ENCODE data around the gene PLEKHA1.
A peak's percentile ranks its signal among the peaks of the same experiment; 100 is the strongest.

Gene PLEKHA1

DNA sequence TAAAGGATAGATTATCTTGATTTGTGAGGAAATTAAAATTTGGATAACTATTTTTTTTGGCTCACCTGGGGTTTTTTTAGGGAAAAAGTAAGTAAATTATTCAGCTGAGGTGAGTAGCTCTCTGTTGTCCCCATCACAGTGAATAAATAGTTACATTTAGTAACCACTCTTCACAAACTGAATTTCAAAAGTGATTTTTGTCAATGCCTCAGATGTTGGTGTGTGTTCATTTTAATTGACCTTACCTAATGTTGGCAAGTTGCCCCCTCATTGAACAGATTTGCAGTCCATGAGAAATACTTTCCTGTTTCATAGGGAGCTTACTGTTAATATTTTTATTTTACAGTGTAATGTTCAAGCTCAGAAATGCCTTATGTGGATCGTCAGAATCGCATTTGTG, 18.3 kb downstream of the PLEKHA1 start:
- no peak overlapping the region for H3K4me3 ChIP-seq (replicated peaks; ENCODE audit: low read depth, low read length)
- TF ChIP-seq, protein P1, sequence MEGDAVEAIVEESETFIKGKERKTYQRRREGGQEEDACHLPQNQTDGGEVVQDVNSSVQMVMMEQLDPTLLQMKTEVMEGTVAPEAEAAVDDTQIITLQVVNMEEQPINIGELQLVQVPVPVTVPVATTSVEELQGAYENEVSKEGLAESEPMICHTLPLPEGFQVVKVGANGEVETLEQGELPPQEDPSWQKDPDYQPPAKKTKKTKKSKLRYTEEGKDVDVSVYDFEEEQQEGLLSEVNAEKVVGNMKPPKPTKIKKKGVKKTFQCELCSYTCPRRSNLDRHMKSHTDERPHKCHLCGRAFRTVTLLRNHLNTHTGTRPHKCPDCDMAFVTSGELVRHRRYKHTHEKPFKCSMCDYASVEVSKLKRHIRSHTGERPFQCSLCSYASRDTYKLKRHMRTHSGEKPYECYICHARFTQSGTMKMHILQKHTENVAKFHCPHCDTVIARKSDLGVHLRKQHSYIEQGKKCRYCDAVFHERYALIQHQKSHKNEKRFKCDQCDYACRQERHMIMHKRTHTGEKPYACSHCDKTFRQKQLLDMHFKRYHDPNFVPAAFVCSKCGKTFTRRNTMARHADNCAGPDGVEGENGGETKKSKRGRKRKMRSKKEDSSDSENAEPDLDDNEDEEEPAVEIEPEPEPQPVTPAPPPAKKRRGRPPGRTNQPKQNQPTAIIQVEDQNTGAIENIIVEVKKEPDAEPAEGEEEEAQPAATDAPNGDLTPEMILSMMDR (IDR thresholded peaks at IDR 0.05; ENCODE audit: low read depth, low read length, missing control alignments) = no peak
- no peak for DNase-seq (ENCODE audit: extremely low read depth, low read depth)

DNA sequence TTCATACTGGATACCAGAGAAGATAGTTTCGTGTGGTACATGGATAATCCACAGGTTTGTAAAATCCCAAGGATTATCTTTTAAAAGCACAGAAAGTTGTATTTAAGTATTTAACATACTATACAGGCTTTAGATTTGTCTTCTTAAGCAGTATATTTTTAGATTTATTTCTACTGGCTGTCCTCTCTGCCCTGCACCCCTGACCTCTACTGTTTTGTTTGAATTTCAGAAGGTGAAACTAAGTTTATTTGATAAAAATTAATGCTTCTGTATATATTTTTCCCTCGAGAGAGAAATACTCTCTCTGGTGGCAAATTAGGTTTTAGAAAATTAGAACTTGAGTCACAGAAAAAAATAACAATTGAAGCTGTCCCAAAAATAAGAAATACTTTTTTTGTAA, 18.8 kb downstream of the PLEKHA1 start:
- no peak overlapping the region for H3K4me3 ChIP-seq (replicated peaks; ENCODE audit: low read depth, low read length)
- TF ChIP-seq, protein P1 (IDR thresholded peaks at IDR 0.05; ENCODE audit: low read depth, low read length, missing control alignments) = no peak
- DNase-seq (ENCODE audit: extremely low read depth, low read depth) = no peak

DNA sequence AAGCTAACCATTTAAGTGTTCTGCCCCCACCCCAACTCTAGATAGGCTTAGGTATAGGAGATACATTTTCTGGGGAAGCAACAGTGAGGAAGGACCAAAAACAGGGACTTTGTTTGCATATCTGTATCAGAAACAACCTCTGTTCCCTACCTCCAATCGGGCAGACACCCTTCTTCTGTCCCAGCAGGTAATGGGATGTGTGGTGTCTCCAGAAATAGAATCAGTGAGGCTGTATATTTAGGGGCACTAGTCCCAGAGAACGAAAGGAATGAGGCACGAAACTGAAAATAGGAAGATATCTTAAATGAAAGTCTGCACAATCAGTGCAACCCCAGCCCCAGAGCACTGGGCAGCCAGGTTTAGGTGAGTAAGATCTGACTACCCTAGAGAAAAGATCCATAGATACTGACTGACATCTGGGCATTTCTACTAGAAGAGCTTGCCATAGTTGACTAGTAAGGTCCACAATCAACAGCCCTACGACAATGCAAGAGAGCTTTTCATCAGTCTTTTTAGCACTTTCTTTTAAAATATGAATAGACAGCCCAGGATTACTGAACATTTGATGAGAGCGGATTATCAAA, 28.1 kb downstream of the PLEKHA1 start:
- H3K4me3 ChIP-seq (replicated peaks; ENCODE audit: low read depth, low read length) = no peak overlapping the region
- no peak for DNase-seq (ENCODE audit: extremely low read depth, low read depth)
- TF ChIP-seq, protein P1 (IDR thresholded peaks at IDR 0.05; ENCODE audit: low read depth, low read length, missing control alignments) = no peak

DNA sequence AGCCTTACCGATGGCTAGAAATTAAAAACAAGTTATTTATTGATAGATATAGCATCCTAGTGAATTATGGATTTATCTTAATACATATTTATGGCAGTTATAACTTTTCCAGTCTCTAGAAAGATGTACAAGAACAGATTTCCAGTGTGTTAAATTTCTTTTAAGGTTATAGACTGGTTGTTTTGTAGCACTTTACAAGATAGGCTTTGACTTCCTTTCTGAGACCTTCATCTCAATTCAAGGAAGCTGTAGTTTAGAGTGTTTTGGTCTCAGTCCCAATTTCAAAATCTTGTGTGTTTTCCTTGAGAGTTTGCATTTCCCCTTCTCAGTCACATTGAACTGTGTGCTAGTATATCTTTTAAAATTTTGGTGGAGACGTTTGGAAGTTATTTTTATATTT, 30.1 kb downstream of the PLEKHA1 start:
- DNase-seq (ENCODE audit: extremely low read depth, low read depth) = no peak
- TF ChIP-seq, protein P1 (IDR thresholded peaks at IDR 0.05; ENCODE audit: low read depth, low read length, missing control alignments) = no peak
- H3K4me3 ChIP-seq (replicated peaks; ENCODE audit: low read depth, low read length) = no peak overlapping the region

DNA sequence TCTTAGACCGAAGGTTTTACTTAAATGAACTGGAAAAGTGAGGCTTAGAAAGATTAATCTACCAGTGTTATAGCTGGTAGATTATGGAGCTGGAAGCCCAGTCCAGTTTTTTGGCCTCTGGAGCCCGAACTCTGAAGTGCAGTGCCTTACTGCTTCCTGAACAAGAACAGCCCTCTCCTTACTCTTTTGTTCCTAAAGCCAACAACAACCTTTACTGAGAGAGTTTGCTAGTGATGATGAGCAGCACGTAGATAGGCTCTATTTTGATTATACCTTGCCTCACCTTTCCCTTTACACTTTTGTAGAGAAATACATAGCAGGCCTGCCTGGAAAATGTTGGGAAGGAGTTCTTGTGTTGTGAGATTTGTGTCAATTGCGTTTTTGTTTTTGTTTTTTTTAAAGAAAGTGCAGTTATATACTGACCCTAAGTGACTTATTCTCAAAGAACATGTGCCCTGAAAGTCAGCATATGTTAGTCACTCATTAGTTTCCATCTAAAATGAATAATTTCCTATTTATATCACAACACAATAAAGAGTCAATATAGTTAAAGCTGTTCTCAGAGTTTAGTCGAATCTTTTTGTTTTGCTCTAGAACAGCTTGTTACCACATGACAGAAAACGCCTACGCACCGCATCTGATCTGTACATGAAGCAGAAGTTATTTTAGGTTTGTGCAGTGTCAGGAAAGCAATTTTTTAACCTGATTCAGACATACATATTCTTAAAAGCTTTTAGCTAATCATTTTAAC, 33.0 kb downstream of the PLEKHA1 start:
- DNase-seq (ENCODE audit: extremely low read depth, low read depth) = peak; percentile 38
- H3K4me3 ChIP-seq (replicated peaks; ENCODE audit: low read depth, low read length) = no peak overlapping the region
- TF ChIP-seq, protein P1 (IDR thresholded peaks at IDR 0.05; ENCODE audit: low read depth, low read length, missing control alignments) = no peak

DNA sequence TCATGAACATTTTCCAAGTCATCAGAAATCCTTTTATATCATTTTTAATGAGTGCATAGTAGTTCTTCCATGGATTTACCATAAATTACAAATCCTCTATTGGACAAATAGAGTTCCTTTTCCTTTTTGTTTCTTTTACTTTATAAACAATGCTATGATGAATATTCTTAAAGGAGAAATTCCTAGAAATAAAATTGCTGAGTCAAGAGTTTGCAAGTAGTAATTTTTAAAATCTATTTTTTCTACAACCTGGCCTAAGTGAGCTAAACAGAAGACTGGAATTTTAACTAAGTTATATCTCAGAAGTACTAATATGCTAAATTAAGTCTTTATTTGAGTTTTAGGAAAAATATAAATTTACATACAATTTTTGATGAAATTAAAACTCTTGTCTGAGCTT, 38.8 kb downstream of the PLEKHA1 start:
- no peak for DNase-seq (ENCODE audit: extremely low read depth, low read depth)
- TF ChIP-seq, protein P1 (IDR thresholded peaks at IDR 0.05; ENCODE audit: low read depth, low read length, missing control alignments) = no peak
- no peak overlapping the region for H3K4me3 ChIP-seq (replicated peaks; ENCODE audit: low read depth, low read length)
